ENCODE results near the gene GRIN2A.

GRCh38 chr16:10226141-10226986, 44.1 kb upstream of the GRIN2A start:
- TF ChIP-seq EZH2 (IDR thresholded peaks at IDR 0.05; ENCODE audit: borderline replicate concordance) (no peak), CTCF (IDR thresholded peaks at IDR 0.05; ENCODE audit: poor library complexity) (no peak)

All from hepatocyte (in vitro differentiated cells).